Measurements from ENCODE around the gene LIPC. TPM values are rescaled to one million over a fixed set of nuclear protein-coding genes. Genes with fewer than 3 reads are reported as not detected.

LIPC gene
- polyA plus RNA-seq, 1 experiment: 0.31 TPM

DNA sequence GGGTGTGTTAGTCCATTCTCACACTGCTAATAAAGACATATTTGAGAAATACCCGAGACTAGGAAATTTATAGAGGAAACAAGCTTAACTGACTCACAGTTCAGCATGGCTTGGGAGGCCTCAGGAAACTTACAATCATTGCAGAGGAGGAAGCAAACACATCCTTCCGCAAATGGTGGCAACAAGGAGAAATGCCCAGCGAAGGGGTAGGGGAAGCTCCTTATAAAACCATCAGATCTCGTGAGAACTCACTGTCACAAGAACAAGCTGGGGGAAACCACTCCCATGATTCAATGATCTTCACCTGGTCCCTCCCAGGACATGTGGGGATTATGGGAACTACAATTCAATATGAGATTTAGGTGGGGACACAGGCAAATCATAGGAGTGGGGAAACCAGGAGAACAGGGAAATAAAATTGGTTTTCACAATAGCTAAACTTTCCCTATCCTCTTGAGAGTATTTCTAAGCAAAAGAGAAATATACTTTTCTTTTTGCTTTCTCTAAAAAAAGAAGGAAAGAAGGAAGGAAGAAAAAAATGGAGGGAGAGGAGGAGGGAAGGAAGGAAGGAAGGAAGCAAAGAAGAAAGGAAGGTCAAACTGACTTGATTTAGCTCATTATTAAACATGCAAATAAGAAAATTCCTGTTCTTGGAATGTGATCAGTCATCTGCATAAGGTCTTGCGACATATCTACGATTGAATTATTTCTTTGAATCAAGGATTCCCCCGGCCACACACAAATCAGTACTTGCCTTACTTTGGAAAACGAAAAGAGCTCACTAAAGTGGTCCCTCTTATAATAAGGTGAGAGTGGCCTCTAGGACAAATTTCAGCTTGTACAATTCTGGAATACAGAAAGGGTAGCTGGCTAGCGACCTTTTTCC is 75.2 kb downstream of the LIPC start:
- CTCF ChIA-PET: interaction anchor here (0.9 to 1.3 kb wide), 2 partner anchors 9 to 11 kb away, joined by 3 to 6 read pairs; no protein-coding TSS in a partner anchor
- Histone ChIP-seq H3K27me3 (ENCODE audit: control insufficient read depth, insufficient read depth, low read length) (no peaks in the 10 kb centered on the region), H3K36me3 (ENCODE audit: control insufficient read depth, insufficient read depth, low read length) (no peaks in the 10 kb centered on the region), H3K4me3 (ENCODE audit: low read depth, low read length) (no peak overlapping the region)
- POLR2A ChIA-PET: interaction anchor here (0.6 kb wide), 1 partner anchor 242 kb away, joined by 6 read pairs; the partner anchor contains the start of gene ADAM10
- TF ChIP-seq, protein P1, sequence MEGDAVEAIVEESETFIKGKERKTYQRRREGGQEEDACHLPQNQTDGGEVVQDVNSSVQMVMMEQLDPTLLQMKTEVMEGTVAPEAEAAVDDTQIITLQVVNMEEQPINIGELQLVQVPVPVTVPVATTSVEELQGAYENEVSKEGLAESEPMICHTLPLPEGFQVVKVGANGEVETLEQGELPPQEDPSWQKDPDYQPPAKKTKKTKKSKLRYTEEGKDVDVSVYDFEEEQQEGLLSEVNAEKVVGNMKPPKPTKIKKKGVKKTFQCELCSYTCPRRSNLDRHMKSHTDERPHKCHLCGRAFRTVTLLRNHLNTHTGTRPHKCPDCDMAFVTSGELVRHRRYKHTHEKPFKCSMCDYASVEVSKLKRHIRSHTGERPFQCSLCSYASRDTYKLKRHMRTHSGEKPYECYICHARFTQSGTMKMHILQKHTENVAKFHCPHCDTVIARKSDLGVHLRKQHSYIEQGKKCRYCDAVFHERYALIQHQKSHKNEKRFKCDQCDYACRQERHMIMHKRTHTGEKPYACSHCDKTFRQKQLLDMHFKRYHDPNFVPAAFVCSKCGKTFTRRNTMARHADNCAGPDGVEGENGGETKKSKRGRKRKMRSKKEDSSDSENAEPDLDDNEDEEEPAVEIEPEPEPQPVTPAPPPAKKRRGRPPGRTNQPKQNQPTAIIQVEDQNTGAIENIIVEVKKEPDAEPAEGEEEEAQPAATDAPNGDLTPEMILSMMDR (IDR thresholded peaks at IDR 0.05; ENCODE audit: insufficient read depth, low read depth, low read length): no peak
- DNase-seq (ENCODE audit: low read depth): no peak

DNA sequence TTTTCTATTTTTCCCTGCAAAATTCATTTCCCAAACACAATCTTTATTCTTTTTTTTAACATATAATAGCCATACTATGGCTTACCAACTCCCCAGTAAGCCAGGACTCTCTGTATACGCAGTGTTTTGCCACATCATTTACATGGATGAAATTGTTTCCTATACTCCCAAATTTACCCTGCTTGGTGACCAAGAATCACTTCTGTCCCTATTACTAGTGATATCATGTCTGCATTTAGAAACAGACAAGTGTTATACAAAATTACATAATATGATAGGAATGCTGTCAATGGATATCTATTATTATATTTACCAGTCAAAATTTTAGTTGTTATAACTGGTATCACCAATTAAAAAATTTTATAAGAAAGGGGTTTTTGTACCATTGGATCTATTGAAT is 77.8 kb downstream of the LIPC start:
- H3K27me3 ChIP-seq (ENCODE audit: control insufficient read depth, insufficient read depth, low read length): no peaks in the 10 kb centered on the region
- ChIA-PET CTCF (interaction anchor here (0.7 kb wide), 1 partner anchor 11 kb away, joined by 3 read pairs; no protein-coding TSS in a partner anchor), POLR2A (no interaction called here)
- no peak overlapping the region for H3K4me3 ChIP-seq (ENCODE audit: low read depth, low read length)
- no peak for DNase-seq (ENCODE audit: low read depth)
- no peaks in the 10 kb centered on the region for H3K36me3 ChIP-seq (ENCODE audit: control insufficient read depth, insufficient read depth, low read length)
- TF ChIP-seq, protein P1 (IDR thresholded peaks at IDR 0.05; ENCODE audit: insufficient read depth, low read depth, low read length): no peak

- no peak for DNase-seq (ENCODE audit: low read depth)
- ChIA-PET CTCF (no interaction called here), POLR2A (no interaction called here)
- Histone ChIP-seq H3K4me3 (ENCODE audit: low read depth, low read length) (no peak overlapping the region), H3K36me3 (ENCODE audit: control insufficient read depth, insufficient read depth, low read length) (no peaks in the 10 kb centered on the region), H3K27me3 (ENCODE audit: control insufficient read depth, insufficient read depth, low read length) (no peaks in the 10 kb centered on the region)
- TF ChIP-seq, protein P1 (IDR thresholded peaks at IDR 0.05; ENCODE audit: insufficient read depth, low read depth, low read length): no peak
These were observed 79.2 kb downstream of the LIPC start for GRCh38 chr15:58510715-58511598.

GRCh38 chr15:58511599-58511987 is 79.8 kb downstream of the LIPC start:
- DNase-seq (ENCODE audit: low read depth): no peak
- Histone ChIP-seq H3K36me3 (ENCODE audit: control insufficient read depth, insufficient read depth, low read length) (no peaks in the 10 kb centered on the region), H3K4me3 (ENCODE audit: low read depth, low read length) (no peak overlapping the region), H3K27me3 (ENCODE audit: control insufficient read depth, insufficient read depth, low read length) (no peaks in the 10 kb centered on the region)
- ChIA-PET POLR2A (no interaction called here), CTCF (no interaction called here)
- TF ChIP-seq, protein P1 (IDR thresholded peaks at IDR 0.05; ENCODE audit: insufficient read depth, low read depth, low read length): no peak

- ChIA-PET POLR2A (no interaction called here), CTCF (no interaction called here)
- H3K4me3 ChIP-seq (ENCODE audit: low read depth, low read length): no peak overlapping the region
These were observed 80.7 kb downstream of the LIPC start for GRCh38 chr15:58512522-58512921.

More at GRCh38 chr15:58512522-58512921, 80.7 kb downstream of the LIPC start:
- DNase-seq (ENCODE audit: low read depth): no peak
- Histone ChIP-seq H3K36me3 (ENCODE audit: control insufficient read depth, insufficient read depth, low read length) (no peaks in the 10 kb centered on the region), H3K27me3 (ENCODE audit: control insufficient read depth, insufficient read depth, low read length) (no peaks in the 10 kb centered on the region)
- TF ChIP-seq, protein P1 (IDR thresholded peaks at IDR 0.05; ENCODE audit: insufficient read depth, low read depth, low read length): no peak

Measured in BJ (cell line).